ENCODE measurements around the gene PDCL3. TPM values are rescaled to one million over a fixed set of nuclear protein-coding genes. Genes with fewer than 3 reads are reported as not detected.

PDCL3 gene
- total RNA-seq, 1 donor from 2014 or later = 24.9 TPM

DNA sequence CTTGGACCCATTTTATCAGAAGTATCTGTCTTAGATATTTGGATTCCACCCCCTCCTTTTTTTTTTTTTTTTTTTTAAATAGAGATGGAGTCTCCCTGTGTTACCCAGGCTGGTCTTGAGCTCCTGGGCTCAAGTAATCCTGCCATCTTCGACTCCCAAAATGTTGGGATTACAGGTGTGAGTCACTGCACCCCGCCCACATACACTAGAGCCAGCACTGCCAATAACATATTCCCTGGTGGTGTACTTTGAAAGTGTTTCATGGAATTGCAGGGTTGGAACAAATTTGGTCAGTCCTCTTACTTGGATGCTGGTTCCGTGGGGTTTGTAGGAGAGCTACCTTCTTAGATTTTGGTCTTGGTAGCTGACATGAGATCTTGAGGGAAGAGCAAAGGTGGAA is 15.0 kb downstream of the PDCL3 start:
- no peak for TF ChIP-seq EZH2phosphoT487 (IDR thresholded peaks at IDR 0.05)
- TF ChIP-seq, protein P1, sequence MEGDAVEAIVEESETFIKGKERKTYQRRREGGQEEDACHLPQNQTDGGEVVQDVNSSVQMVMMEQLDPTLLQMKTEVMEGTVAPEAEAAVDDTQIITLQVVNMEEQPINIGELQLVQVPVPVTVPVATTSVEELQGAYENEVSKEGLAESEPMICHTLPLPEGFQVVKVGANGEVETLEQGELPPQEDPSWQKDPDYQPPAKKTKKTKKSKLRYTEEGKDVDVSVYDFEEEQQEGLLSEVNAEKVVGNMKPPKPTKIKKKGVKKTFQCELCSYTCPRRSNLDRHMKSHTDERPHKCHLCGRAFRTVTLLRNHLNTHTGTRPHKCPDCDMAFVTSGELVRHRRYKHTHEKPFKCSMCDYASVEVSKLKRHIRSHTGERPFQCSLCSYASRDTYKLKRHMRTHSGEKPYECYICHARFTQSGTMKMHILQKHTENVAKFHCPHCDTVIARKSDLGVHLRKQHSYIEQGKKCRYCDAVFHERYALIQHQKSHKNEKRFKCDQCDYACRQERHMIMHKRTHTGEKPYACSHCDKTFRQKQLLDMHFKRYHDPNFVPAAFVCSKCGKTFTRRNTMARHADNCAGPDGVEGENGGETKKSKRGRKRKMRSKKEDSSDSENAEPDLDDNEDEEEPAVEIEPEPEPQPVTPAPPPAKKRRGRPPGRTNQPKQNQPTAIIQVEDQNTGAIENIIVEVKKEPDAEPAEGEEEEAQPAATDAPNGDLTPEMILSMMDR (IDR thresholded peaks at IDR 0.05) = no peak
- no peak for TF ChIP-seq EZH2 (IDR thresholded peaks at IDR 0.05)
- H3K4me1 Mint-ChIP-seq = no peaks in the 10 kb centered on the region
- no peaks in the 10 kb centered on the region for H3K9me3 Mint-ChIP-seq
- no peaks in the 10 kb centered on the region for H3K27me3 Mint-ChIP-seq (ENCODE audit: insufficient read depth, low read depth)
- DNase-seq (ENCODE audit: low spot score) = no peak
- H3K4me1 ChIP-seq = no peaks in the 10 kb centered on the region
- no peaks in the 10 kb centered on the region for H3K36me3 ChIP-seq
- no peak overlapping the region for H3K9ac ChIP-seq
- no peaks in the 10 kb centered on the region for H3F3A ChIP-seq (ENCODE audit: low read depth)
- H4K20me1 ChIP-seq (ENCODE audit: low read depth) = no peaks in the 10 kb centered on the region
- no peak overlapping the region for H3K4me3 ChIP-seq
- peaks cover 6% of the 10 kb centered on the region for H3K36me3 Mint-ChIP-seq
- H3K4me3 Mint-ChIP-seq = no peak overlapping the region
- H3K27ac ChIP-seq = no peak overlapping the region
- no peak overlapping the region for H3K27ac Mint-ChIP-seq
- no peak overlapping the region for H2AFZ ChIP-seq (replicated peaks)
- no peak overlapping the region for H3K4me2 ChIP-seq
- H3K79me2 ChIP-seq (ENCODE audit: low read depth) = no peaks in the 10 kb centered on the region
- H3K27me3 ChIP-seq = no peaks in the 10 kb centered on the region
- H3K9me3 ChIP-seq (ENCODE audit: low read depth) = no peaks in the 10 kb centered on the region

- Histone ChIP-seq H3K4me2 (no peak overlapping the region), H3K79me2 (ENCODE audit: low read depth) (no peaks in the 10 kb centered on the region), H3K27me3 (no peaks in the 10 kb centered on the region), H3K36me3 (no peaks in the 10 kb centered on the region), H3K9me3 (ENCODE audit: low read depth) (no peaks in the 10 kb centered on the region), H3K27ac (no peak overlapping the region), H2AFZ (replicated peaks) (no peak overlapping the region), H3K9ac (no peak overlapping the region), H3F3A (ENCODE audit: low read depth) (no peaks in the 10 kb centered on the region), H3K4me3 (no peak overlapping the region), H4K20me1 (ENCODE audit: low read depth) (no peaks in the 10 kb centered on the region), H3K4me1 (no peaks in the 10 kb centered on the region)
- Mint-ChIP-seq H3K36me3 (peaks cover 1% of the 10 kb centered on the region), H3K27ac (no peak overlapping the region), H3K4me1 (no peaks in the 10 kb centered on the region), H3K4me3 (no peak overlapping the region), H3K27me3 (ENCODE audit: insufficient read depth, low read depth) (no peaks in the 10 kb centered on the region), H3K9me3 (no peaks in the 10 kb centered on the region)
- no peak for TF ChIP-seq EZH2phosphoT487 (IDR thresholded peaks at IDR 0.05)
- TF ChIP-seq, protein P1 (IDR thresholded peaks at IDR 0.05) = no peak
- no peak for TF ChIP-seq EZH2 (IDR thresholded peaks at IDR 0.05)
- no peak for DNase-seq (ENCODE audit: low spot score)
Measured at GRCh38 chr2:100580367-100581276, 17.8 kb downstream of the PDCL3 start.

- Mint-ChIP-seq H3K27ac (peak overlapping the region; percentile 36), H3K9me3 (no peaks in the 10 kb centered on the region), H3K36me3 (peaks cover 1% of the 10 kb centered on the region), H3K27me3 (ENCODE audit: insufficient read depth, low read depth) (no peaks in the 10 kb centered on the region), H3K4me1 (no peaks in the 10 kb centered on the region), H3K4me3 (no peak overlapping the region)
- Histone ChIP-seq H3K9me3 (ENCODE audit: low read depth) (no peaks in the 10 kb centered on the region), H3K36me3 (no peaks in the 10 kb centered on the region), H4K20me1 (ENCODE audit: low read depth) (no peaks in the 10 kb centered on the region), H3K4me2 (no peak overlapping the region), H3K27me3 (no peaks in the 10 kb centered on the region), H3K4me3 (no peak overlapping the region), H2AFZ (replicated peaks) (no peak overlapping the region), H3K9ac (no peak overlapping the region), H3K79me2 (ENCODE audit: low read depth) (no peaks in the 10 kb centered on the region), H3F3A (ENCODE audit: low read depth) (no peaks in the 10 kb centered on the region), H3K4me1 (no peaks in the 10 kb centered on the region), H3K27ac (no peak overlapping the region)
- DNase-seq (ENCODE audit: low spot score) = no peak
- TF ChIP-seq EZH2phosphoT487 (IDR thresholded peaks at IDR 0.05) (no peak), EZH2 (IDR thresholded peaks at IDR 0.05) (no peak)
- TF ChIP-seq, protein P1 (IDR thresholded peaks at IDR 0.05) = no peak
Measured at GRCh38 chr2:100581277-100581612, 18.5 kb downstream of the PDCL3 start.
